GM18507 (cell line): ENCODE measurements around the gene GNB1L.
"Not testable (repeated sequence)": the region's sequence is repeated elsewhere in the genome, so short reads cannot be mapped to it uniquely, and the experiment has no call there.

ENCODE experiments used
- DNase-seq: peaks from one replicate; pipeline ENCODE4 v3.0.0; 2011; ENCODE audit warnings: low read depth; ENCODE audit not compliant: insufficient read length; ENCODE audit errors: extremely low spot score
- FAIRE-seq: peaks from 2 replicates; lab custom pipeline; 2011; peaks lifted over from hg19 to GRCh38; lab: Jason Lieb, UNC

GNB1L gene

GRCh38 chr22:19789406-19789805, 65.3 kb downstream of the GNB1L start:
- DNase-seq: no peak
- no peak for FAIRE-seq

- DNase-seq: no peak
- FAIRE-seq: no peak
Observed at GRCh38 chr22:19788661-19789225, 65.9 kb downstream of the GNB1L start.

GRCh38 chr22:19787849-19788141, 66.9 kb downstream of the GNB1L start:
- FAIRE-seq (no peak), DNase-seq (no peak)

- no peak for FAIRE-seq
Observed at GRCh38 chr22:19786959-19787848, 67.5 kb downstream of the GNB1L start.

GRCh38 chr22:19786264-19786585, 68.4 kb downstream of the GNB1L start:
- no peak for FAIRE-seq
- no peak for DNase-seq

More at GRCh38 chr22:19786959-19787848, 67.5 kb downstream of the GNB1L start:
- no peak for DNase-seq

GRCh38 chr22:19785461-19786263, 69.0 kb downstream of the GNB1L start:
- no peak for FAIRE-seq
- DNase-seq: no peak

- no peak for DNase-seq
- no peak for FAIRE-seq
Observed at GRCh38 chr22:19784384-19785175, 70.1 kb downstream of the GNB1L start.

GRCh38 chr22:19783586-19784383, 70.9 kb downstream of the GNB1L start:
- FAIRE-seq: no peak

GRCh38 chr22:19782533-19782932, 72.1 kb downstream of the GNB1L start:
- FAIRE-seq: no peak
- no peak for DNase-seq

More at GRCh38 chr22:19783586-19784383, 70.9 kb downstream of the GNB1L start:
- no peak for DNase-seq

GRCh38 chr22:19779685-19780268, 74.9 kb downstream of the GNB1L start:
- DNase-seq (no peak), FAIRE-seq (no peak)

GRCh38 chr22:19779011-19779421, 75.7 kb downstream of the GNB1L start:
- DNase-seq (no peak), FAIRE-seq (no peak)

GRCh38 chr22:19777192-19777591, 77.5 kb downstream of the GNB1L start:
- DNase-seq, FAIRE-seq: not testable (repeated sequence)

- FAIRE-seq: no peak
- no peak for DNase-seq
Observed at GRCh38 chr22:19776433-19777031, 78.1 kb downstream of the GNB1L start.

GRCh38 chr22:19775496-19776325, 79.0 kb downstream of the GNB1L start:
- FAIRE-seq (no peak), DNase-seq (no peak)

GRCh38 chr22:19774628-19775027, 80.0 kb downstream of the GNB1L start:
- DNase-seq (no peak), FAIRE-seq (no peak)

GRCh38 chr22:19773470-19774040, 81.1 kb downstream of the GNB1L start:
- DNase-seq: no peak
- no peak for FAIRE-seq
